GM12878 (cell line): Measurements from ENCODE around the gene CTNNA1. TPM values are rescaled to one million over a fixed set of nuclear protein-coding genes. Genes with fewer than 3 reads are reported as not detected.

Experiments used
- ATAC-seq: fragments of 200-7000 bp; cut with Tn5 transposase; 3 replicates; pipeline ENCODE4 v1.9.1; 2020; ENCODE audit warnings: mild to moderate bottlenecking, moderate library complexity
- BruUV-seq: library from RNA; stranded (reverse); fragments of 400-500 nt; replicated peaks from 2 replicates; lab custom pipeline; 2021; lab: Mats Ljungman, UMichigan
- CTCF ChIA-PET: fragments of 300-600 bp; sonication (Branson Sonifier 250); formaldehyde crosslinking; extraction: SDS; loops from one replicate; lab custom pipeline; 2021; ENCODE audit warnings: inconsistent platforms; lab: Yijun Ruan, JAX
- POLR2A ChIA-PET: fragments of 350-600 bp; formaldehyde crosslinking; extraction: SDS; loops from one replicate; lab custom pipeline; 2021; ENCODE audit warnings: inconsistent platforms; lab: Charles Lee
- RAD21 ChIA-PET: fragments of 300-600 bp; sonication (Branson Sonifier 250); formaldehyde crosslinking; loops from one replicate; lab custom pipeline; 2023; ENCODE audit warnings: antibody characterized with exemption; ENCODE audit not compliant: unreplicated experiment; lab: Charles Lee
- SMC1A ChIA-PET: fragments of 300-600 bp; sonication (Branson Sonifier 250); formaldehyde crosslinking; loops from one replicate; lab custom pipeline; 2023; ENCODE audit not compliant: unreplicated experiment, uncharacterized antibody; lab: Charles Lee
- DNase-seq: peaks from one replicate; pipeline ENCODE4 v3.0.0-alpha.2; 2011; ENCODE audit warnings: low read depth, low spot score
- FAIRE-seq: peaks from 3 replicates; lab custom pipeline; 2011; peaks lifted over from hg19 to GRCh38; lab: Jason Lieb, UNC
- H2AFZ ChIP-seq: 2 replicates; pipeline ENCODE4 v1.6.0; 2011; ENCODE audit warnings: low read depth, low read length, control low read depth; ENCODE audit not compliant: control insufficient read depth
- H3K27ac ChIP-seq: 2 replicates; pipeline ENCODE4 v1.5.1; 2011; ENCODE audit warnings: control low read depth; ENCODE audit not compliant: control insufficient read depth, insufficient read depth
- H3K27me3 ChIP-seq, 2 experiments: replicated peaks in 1 of 2; 2 replicates each; pipeline versions ENCODE4 v1.6.0 to v1.6.1; 2011; ENCODE audit warnings: low read length in 1 of 2; ENCODE audit not compliant: control insufficient read depth in 2 of 2, insufficient read depth in 2 of 2
- H3K36me3 ChIP-seq, 2 experiments: 2 replicates each; pipeline ENCODE4 v1.5.1; 2011; ENCODE audit warnings: low read length in 1 of 2; ENCODE audit not compliant: control insufficient read depth in 2 of 2, insufficient read depth in 2 of 2
- H3K4me1 ChIP-seq: 2 replicates; pipeline ENCODE4 v1.6.1; 2011; ENCODE audit warnings: mild to moderate bottlenecking, low read length, moderate library complexity, mixed read lengths; ENCODE audit not compliant: control insufficient read depth, insufficient read depth
- H3K4me2 ChIP-seq: 2 replicates; pipeline ENCODE4 v1.6.0; 2011; ENCODE audit warnings: control low read depth; ENCODE audit not compliant: control insufficient read depth, insufficient read depth
- H3K4me3 ChIP-seq: fragments of 200-600 bp; sonication (generic); 2 replicates; pipeline ENCODE4 v1.5.1; 2016
- H3K79me2 ChIP-seq: 2 replicates; pipeline ENCODE4 v1.6.0; 2011; ENCODE audit warnings: low read length; ENCODE audit not compliant: control insufficient read depth, insufficient read depth
- H3K9ac ChIP-seq: 2 replicates; pipeline ENCODE4 v1.8.0; 2011; ENCODE audit warnings: low read length, control low read depth, mixed read lengths; ENCODE audit not compliant: control insufficient read depth, insufficient read depth
- H3K9me3 ChIP-seq: replicated peaks from 3 replicates; pipeline ENCODE4 v1.5.1; 2011; ENCODE audit warnings: mild to moderate bottlenecking, low read length; ENCODE audit not compliant: control insufficient read depth, insufficient read depth
- H4K20me1 ChIP-seq: 2 replicates; pipeline ENCODE4 v1.6.0; 2011; ENCODE audit not compliant: control insufficient read depth, insufficient read depth
- ATF7 ChIP-seq: fragments of 450-650 bp; IDR thresholded peaks from 2 replicates; pipeline ENCODE4 v1.6.1; 2016; ENCODE audit warnings: low read depth, mild to moderate bottlenecking
- CHD4 ChIP-seq: fragments of 200-600 bp; sonication (generic); IDR thresholded peaks from 2 replicates; pipeline ENCODE4 v1.6.1; 2016; ENCODE audit warnings: mild to moderate bottlenecking
- FOS ChIP-seq: IDR thresholded peaks from 3 replicates; pipeline ENCODE4 v1.6.1; 2011; ENCODE audit warnings: borderline replicate concordance; ENCODE audit not compliant: insufficient read length; ENCODE audit errors: extremely low read depth
- IKZF2 ChIP-seq, 2 experiments: fragments of 450-650 bp; IDR thresholded peaks; 2 replicates each; pipeline ENCODE4 v1.6.1; 2017; ENCODE audit warnings: mild to moderate bottlenecking in 2 of 2, moderate library complexity in 2 of 2
- IRF4 ChIP-seq: IDR thresholded peaks from 2 replicates; pipeline ENCODE4 v1.6.1; 2011; ENCODE audit warnings: low read depth, low read length
- LARP7 ChIP-seq: fragments of 450-650 bp; IDR thresholded peaks from 2 replicates; pipeline ENCODE4 v1.6.1; 2017; ENCODE audit warnings: mild to moderate bottlenecking
- MEF2A ChIP-seq: IDR thresholded peaks from 2 replicates; pipeline ENCODE4 v1.6.1; 2011; ENCODE audit warnings: low read depth, mild to moderate bottlenecking, low read length, moderate library complexity; ENCODE audit not compliant: insufficient read depth
- MXI1 ChIP-seq: fragments of 150-350 bp; IDR thresholded peaks from 2 replicates; pipeline ENCODE4 v1.6.1; 2011; ENCODE audit warnings: low read depth, mild to moderate bottlenecking, inconsistent platforms, low read length, improper control_type of control experiment
- RB1 ChIP-seq: fragments of 450-650 bp; formaldehyde crosslinking; IDR thresholded peaks from 2 replicates; pipeline ENCODE4 v1.6.1; 2017; ENCODE audit warnings: mild to moderate bottlenecking, borderline replicate concordance
- SKIL ChIP-seq: fragments of 450-650 bp; IDR thresholded peaks from 2 replicates; pipeline ENCODE4 v1.6.1; 2017; ENCODE audit warnings: mild to moderate bottlenecking, low read depth, inconsistent platforms; ENCODE audit not compliant: poor library complexity, severe bottlenecking
- SMAD5 ChIP-seq: IDR thresholded peaks from 2 replicates; pipeline ENCODE4 v1.6.1; 2016; ENCODE audit warnings: antibody characterized with exemption, low read depth
- SP1 ChIP-seq: IDR thresholded peaks from one replicate; pipeline ENCODE4 v1.6.1; 2011; ENCODE audit warnings: low read depth, low read length
- STAT3 ChIP-seq: IDR thresholded peaks from 2 replicates; pipeline ENCODE4 v1.6.1; 2011; ENCODE audit warnings: low read depth, low read length, improper control_type of control experiment
- TARDBP ChIP-seq: IDR thresholded peaks from 2 replicates; pipeline ENCODE4 v1.6.1; 2016; ENCODE audit warnings: borderline replicate concordance
- TBL1XR1 ChIP-seq: IDR thresholded peaks from 2 replicates; pipeline ENCODE4 v1.6.1; 2012; ENCODE audit warnings: low read depth, low read length, improper control_type of control experiment
- USF1 ChIP-seq: IDR thresholded peaks from 2 replicates; pipeline ENCODE4 v1.6.1; 2011; ENCODE audit warnings: borderline replicate concordance, low read depth, mild to moderate bottlenecking, moderate library complexity, mixed read lengths, low read length; ENCODE audit not compliant: insufficient read depth; ENCODE audit errors: extremely low read length
- WRNIP1 ChIP-seq: IDR thresholded peaks from 2 replicates; pipeline ENCODE4 v1.6.1; 2011; ENCODE audit warnings: low read depth, low read length, improper control_type of control experiment, borderline replicate concordance
- ZBED1 ChIP-seq: IDR thresholded peaks from 2 replicates; pipeline ENCODE4 v1.6.1; 2016; ENCODE audit warnings: borderline replicate concordance
- ZNF207 ChIP-seq: fragments of 450-650 bp; IDR thresholded peaks from 2 replicates; pipeline ENCODE4 v1.6.1; 2014; ENCODE audit warnings: antibody characterized with exemption, mild to moderate bottlenecking, borderline replicate concordance
- ZNF274 ChIP-seq: IDR thresholded peaks from one replicate; pipeline ENCODE4 v1.8.0; 2011; ENCODE audit not compliant: insufficient read length, insufficient read depth
- ZNF384 ChIP-seq: IDR thresholded peaks from 2 replicates; pipeline ENCODE4 v1.6.1; 2012; ENCODE audit warnings: low read depth, mild to moderate bottlenecking, low read length, improper control_type of control experiment, borderline replicate concordance
- WGBS: methylation state at CpG from one replicate; pipeline ENCODE4 v1.1.6; 2016; ENCODE audit warnings: low lambda C conversion rate; ENCODE audit not compliant: insufficient replicate concordance, insufficient coverage; ENCODE audit errors: missing lambda C conversion rate; 5-methylcytosine and 5-hydroxymethylcytosine counted together
- in situ Hi-C: fragments of 300-500 bp; cut with MboI; formaldehyde crosslinking; loops from 9 replicates; pipeline ENCODE4 v1.14.3; 2018; ENCODE audit warnings: mixed read lengths
- intact Hi-C: fragments of 100-400 bp; cut with micrococcal nuclease; formaldehyde crosslinking; loops from one replicate; pipeline ENCODE4 v1.14.2; 2022; ENCODE audit not compliant: unreplicated experiment
- polyA plus RNA-seq, 11 experiments: library from polyadenylated mRNA; depleted of rRNA in 4 of 11; unstranded in 6 of 11; stranded (reverse) in 5 of 11; fragments of >200 nt; fragmentation: Nextera tagmentation in 4 of 11; fragmentation: Illumina TruSeq in 1 of 11; extraction: Ambion mirVana in 4 of 11; extraction: Trizol in 1 of 11; gene quantifications; 1 replicate in 1 of 11; 2 replicates in 10 of 11; pipeline versions ENCODE4 v1.2.1 to v1.2.3, GENCODE V29; 2011 to 2016; ENCODE audit warnings: inconsistent platforms in 2 of 11, missing spikeins in 2 of 11, low read depth in 1 of 11
- total RNA-seq, 4 experiments: library from RNA; depleted of rRNA in 3 of 4; stranded (reverse); fragments of >200 nt in 3 of 4; fragmentation: Illumina TruSeq in 1 of 4; extraction: Trizol in 1 of 4; gene quantifications; 2 replicates each; pipeline versions ENCODE4 v1.2.1 to v1.2.3, GENCODE V29; 2013 to 2021

Gene CTNNA1
- total and polyA plus RNA-seq, 10 of the 15 experiments (the other 5 are each of a cell fraction or from before 2014, with no cell fraction given) = 32.6 to 104 (median 57.7) TPM

- RAD21 ChIA-PET = no interaction called here
- 100% methylated on average over 1 of the region's 3 CpGs for WGBS
These were observed 227.9 kb downstream of the CTNNA1 start for GRCh38 chr5:138981131-138981530.

GRCh38 chr5:138981586-138981985, 228.4 kb downstream of the CTNNA1 start:
- TF ChIP-seq RB1 = no peak
- no peak for TF ChIP-seq USF1
- TF ChIP-seq CHD4 = no peak
- TF ChIP-seq SKIL = no peak
- no peak for TF ChIP-seq IKZF2 (IDR thresholded peaks at IDR 0.05)
- TF ChIP-seq ZBED1 = no peak
- TF ChIP-seq TBL1XR1 = no peak
- TF ChIP-seq STAT3 = no peak
- BruUV-seq = no TSS peak
- H2AFZ ChIP-seq = no peak overlapping the region
- no peak overlapping the region for H3K27ac ChIP-seq
- intact Hi-C loops (no loop called here), in situ Hi-C loops (no loop called here)
- no peak overlapping the region for H3K4me2 ChIP-seq
- POLR2A ChIA-PET = no interaction called here
- WGBS = 99% methylated on average over 7 of the region's 7 CpGs
- no peaks in the 10 kb centered on the region for H4K20me1 ChIP-seq
- no peaks in the 10 kb centered on the region for H3K4me1 ChIP-seq
- DNase-seq (no peak), FAIRE-seq (no peak), ATAC-seq (no peak)
- H3K79me2 ChIP-seq = no peaks in the 10 kb centered on the region
- CTCF ChIA-PET = no interaction called here
- no peaks in the 10 kb centered on the region for H3K36me3 ChIP-seq
- no peaks in the 10 kb centered on the region for H3K27me3 ChIP-seq
- H3K4me3 ChIP-seq = no peak overlapping the region
- SMC1A ChIA-PET = no interaction called here
- RAD21 ChIA-PET = no interaction called here
- no peak overlapping the region for H3K9ac ChIP-seq
- no peaks in the 10 kb centered on the region for H3K9me3 ChIP-seq

More at GRCh38 chr5:138981131-138981530, 227.9 kb downstream of the CTNNA1 start:
- no peak for ATAC-seq
- BruUV-seq = no TSS peak
- no peaks in the 10 kb centered on the region for H4K20me1 ChIP-seq
- no peak for DNase-seq
- H3K4me1 ChIP-seq = no peaks in the 10 kb centered on the region
- in situ Hi-C loops = no loop called here
- intact Hi-C loops = no loop called here
- no peak overlapping the region for H3K4me2 ChIP-seq
- no peaks in the 10 kb centered on the region for H3K79me2 ChIP-seq
- H2AFZ ChIP-seq = no peak overlapping the region
- no peak overlapping the region for H3K4me3 ChIP-seq
- no peak overlapping the region for H3K9ac ChIP-seq
- SMC1A ChIA-PET = no interaction called here
- H3K9me3 ChIP-seq = no peaks in the 10 kb centered on the region
- H3K27me3 ChIP-seq = no peaks in the 10 kb centered on the region
- no peaks in the 10 kb centered on the region for H3K36me3 ChIP-seq
- no peak for FAIRE-seq
- H3K27ac ChIP-seq = no peak overlapping the region
- no peak for TF ChIP-seq MEF2A
- TF ChIP-seq LARP7 = no peak
- TF ChIP-seq WRNIP1 = no peak
- TF ChIP-seq TARDBP = no peak
- TF ChIP-seq MXI1 = no peak
- no peak for TF ChIP-seq FOS
- no peak for TF ChIP-seq ATF7
- TF ChIP-seq SP1 = no peak
- no peak for TF ChIP-seq IRF4
- no peak for TF ChIP-seq ZNF207
- TF ChIP-seq ZNF274 = no peak
- no peak for TF ChIP-seq SMAD5
- no peak for TF ChIP-seq CHD4
- TF ChIP-seq ZNF384 = no peak
- CTCF ChIA-PET = no interaction called here
- POLR2A ChIA-PET = no interaction called here
